Colonic mucosa (tissue), 4 donors: ENCODE measurements around the gene CTNNB1. TPM values are rescaled to one million over a fixed set of nuclear protein-coding genes. Genes with fewer than 3 reads are reported as not detected.

Source experiments
- DNase-seq: peaks from one replicate; pipeline ENCODE4 v3.0.0-alpha.2; 2020
- H3K27ac ChIP-seq: fragments of 200-600 bp; one replicate; pipeline ENCODE4 v1.8.0; 2021
- H3K27me3 ChIP-seq: fragments of 200-600 bp; one replicate; pipeline ENCODE4 v1.8.0; 2021
- H3K36me3 ChIP-seq: fragments of 200-600 bp; one replicate; pipeline ENCODE4 v1.8.0; 2021
- H3K4me1 ChIP-seq: fragments of 200-600 bp; one replicate; pipeline ENCODE4 v1.8.0; 2021; ENCODE audit warnings: mild to moderate bottlenecking
- H3K4me3 ChIP-seq: fragments of 200-600 bp; one replicate; pipeline ENCODE4 v1.8.0; 2021
- H3K9ac ChIP-seq, 2 donors: one replicate each; pipeline ENCODE4 v1.7.0; 2013; ENCODE audit warnings: control low read depth in 2 of 2, low read depth in 2 of 2, low read length in 2 of 2
- H3K9me3 ChIP-seq: fragments of 200-600 bp; one replicate; pipeline ENCODE4 v1.8.0; 2021
- CTCF ChIP-seq: fragments of 200-600 bp; IDR thresholded peaks from one replicate; pipeline ENCODE4 v1.8.0; 2022; ENCODE audit warnings: antibody characterized with exemption, mild to moderate bottlenecking
- intact Hi-C: fragments of 100-400 bp; cut with DNase I; formaldehyde crosslinking; loops from one replicate; pipeline ENCODE4 v1.14.1; 2022
- total RNA-seq, 2 donors: library from RNA; stranded (reverse); fragmentation: NEBNext Ultra II Directional in 1 of 2; extraction: Animal tissue kit (Norgen Biotek cat#: 25700) in 1 of 2; gene quantifications; one replicate each; pipeline ENCODE4 v1.2.1, GENCODE V29; 2021
- donor health status: healthy.
- donor health status: DM: no; HTN: no; CAD: no.
- donor health status: DM: no; HTN: no; CAD: no.

Gene CTNNB1
- total RNA-seq, 2 donors from 2014 or later = 403 to 426 TPM

- Histone ChIP-seq H3K9ac (no peak overlapping the region), H3K36me3 (no peaks in the 10 kb centered on the region), H3K27ac (no peak overlapping the region), H3K9me3 (no peaks in the 10 kb centered on the region), H3K4me1 (no peaks in the 10 kb centered on the region), H3K27me3 (no peaks in the 10 kb centered on the region), H3K4me3 (no peak overlapping the region)
- DNase-seq = no peak
- intact Hi-C loops = no loop called here
- no peak for TF ChIP-seq CTCF
Observed at GRCh38 chr3:41198046-41198445, 1.3 kb upstream of the CTNNB1 start.

- DNase-seq = peak; percentile 48
- Histone ChIP-seq H3K4me1 (no peaks in the 10 kb centered on the region), H3K27ac (peak overlapping the region; percentile 83), H3K9ac (peak overlapping the region; percentile 88 to 93), H3K27me3 (no peaks in the 10 kb centered on the region), H3K9me3 (no peaks in the 10 kb centered on the region), H3K4me3 (peak overlapping the region; percentile 71), H3K36me3 (no peaks in the 10 kb centered on the region)
- no peak for TF ChIP-seq CTCF
- intact Hi-C loops = no loop called here
Observed at GRCh38 chr3:41198526-41198925, 779 bp upstream of the CTNNB1 start.

- no peak for TF ChIP-seq CTCF
- intact Hi-C loops = loop anchor here (10.0 kb wide), 2 partner anchors 225 to 475 kb away; no protein-coding TSS in a partner anchor
- Histone ChIP-seq H3K36me3 (no peaks in the 10 kb centered on the region), H3K27ac (peak overlapping the region; percentile 83), H3K4me1 (no peaks in the 10 kb centered on the region), H3K4me3 (peak overlapping the region; percentile 71), H3K9me3 (no peaks in the 10 kb centered on the region), H3K27me3 (no peaks in the 10 kb centered on the region), H3K9ac (peak overlapping the region; percentile 93 to 100)
- DNase-seq = peak; percentile 46
Observed at GRCh38 chr3:41199866-41200668, 762 bp downstream of the CTNNB1 start.

- Histone ChIP-seq H3K9me3 (no peaks in the 10 kb centered on the region), H3K9ac (peak overlapping the region; percentile 64 to 93), H3K27ac (peak overlapping the region; percentile 83), H3K4me1 (no peaks in the 10 kb centered on the region), H3K36me3 (no peaks in the 10 kb centered on the region), H3K27me3 (no peaks in the 10 kb centered on the region), H3K4me3 (peak overlapping the region; percentile 71)
- intact Hi-C loops = loop anchor here (10.0 kb wide), 2 partner anchors 226 to 476 kb away; no protein-coding TSS in a partner anchor
- peak; percentile 41 for DNase-seq
- TF ChIP-seq CTCF = no peak
Observed at GRCh38 chr3:41200669-41201021, 1.3 kb downstream of the CTNNB1 start.

GRCh38 chr3:41202075-41202833 lies 2.9 kb downstream of the CTNNB1 start:
- Histone ChIP-seq H3K4me1 (peaks cover 4% of the 10 kb centered on the region), H3K36me3 (no peaks in the 10 kb centered on the region), H3K27ac (no peak overlapping the region), H3K9ac (peak overlapping the region in 1 of 2 donors; percentile 38), H3K4me3 (no peak overlapping the region), H3K27me3 (no peaks in the 10 kb centered on the region), H3K9me3 (no peaks in the 10 kb centered on the region)
- TF ChIP-seq CTCF = no peak
- DNase-seq = no peak
- intact Hi-C loops = loop anchor here (10.0 kb wide), 2 partner anchors 227 to 477 kb away; no protein-coding TSS in a partner anchor
